Measurements from ENCODE around the gene LRRC71. TPM values are rescaled to one million over a fixed set of nuclear protein-coding genes. Genes with fewer than 3 reads are reported as not detected.

The LRRC71 gene
- total RNA-seq, 1 donor, result 0.36 TPM

GRCh38 chr1:156894001-156894400 is 26.4 kb upstream of the LRRC71 start:
- Histone ChIP-seq H3K4me1 (ENCODE audit: insufficient read depth, low read length) (peaks cover 60% of the 10 kb centered on the region), H3K4me2 (ENCODE audit: insufficient read depth, low read length) (peak overlapping the region; percentile 90), H2AFZ (ENCODE audit: low read length) (peak overlapping the region; percentile 49), H3K36me3 (ENCODE audit: insufficient read depth, low read length) (no peaks in the 10 kb centered on the region), H3K27ac (ENCODE audit: low read depth, low read length) (peak overlapping the region; percentile 100), H3K79me2 (ENCODE audit: insufficient read depth, low read length) (peaks cover 33% of the 10 kb centered on the region), H3K27me3 (ENCODE audit: insufficient read depth, low read length) (no peaks in the 10 kb centered on the region), H3K4me3 (ENCODE audit: insufficient read depth, low read length) (peak overlapping the region; percentile 75), H3K9me3 (ENCODE audit: low read depth, low read length) (no peaks in the 10 kb centered on the region), H4K20me1 (ENCODE audit: insufficient read depth, low read length) (peaks cover 3% of the 10 kb centered on the region)
- DNase-seq (ENCODE audit: insufficient read length, low spot score, missing footprints), result no peak
- TF ChIP-seq, protein P1, sequence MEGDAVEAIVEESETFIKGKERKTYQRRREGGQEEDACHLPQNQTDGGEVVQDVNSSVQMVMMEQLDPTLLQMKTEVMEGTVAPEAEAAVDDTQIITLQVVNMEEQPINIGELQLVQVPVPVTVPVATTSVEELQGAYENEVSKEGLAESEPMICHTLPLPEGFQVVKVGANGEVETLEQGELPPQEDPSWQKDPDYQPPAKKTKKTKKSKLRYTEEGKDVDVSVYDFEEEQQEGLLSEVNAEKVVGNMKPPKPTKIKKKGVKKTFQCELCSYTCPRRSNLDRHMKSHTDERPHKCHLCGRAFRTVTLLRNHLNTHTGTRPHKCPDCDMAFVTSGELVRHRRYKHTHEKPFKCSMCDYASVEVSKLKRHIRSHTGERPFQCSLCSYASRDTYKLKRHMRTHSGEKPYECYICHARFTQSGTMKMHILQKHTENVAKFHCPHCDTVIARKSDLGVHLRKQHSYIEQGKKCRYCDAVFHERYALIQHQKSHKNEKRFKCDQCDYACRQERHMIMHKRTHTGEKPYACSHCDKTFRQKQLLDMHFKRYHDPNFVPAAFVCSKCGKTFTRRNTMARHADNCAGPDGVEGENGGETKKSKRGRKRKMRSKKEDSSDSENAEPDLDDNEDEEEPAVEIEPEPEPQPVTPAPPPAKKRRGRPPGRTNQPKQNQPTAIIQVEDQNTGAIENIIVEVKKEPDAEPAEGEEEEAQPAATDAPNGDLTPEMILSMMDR (IDR thresholded peaks at IDR 0.05; ENCODE audit: extremely low read depth, low read depth, low read length), result no peak

DNA sequence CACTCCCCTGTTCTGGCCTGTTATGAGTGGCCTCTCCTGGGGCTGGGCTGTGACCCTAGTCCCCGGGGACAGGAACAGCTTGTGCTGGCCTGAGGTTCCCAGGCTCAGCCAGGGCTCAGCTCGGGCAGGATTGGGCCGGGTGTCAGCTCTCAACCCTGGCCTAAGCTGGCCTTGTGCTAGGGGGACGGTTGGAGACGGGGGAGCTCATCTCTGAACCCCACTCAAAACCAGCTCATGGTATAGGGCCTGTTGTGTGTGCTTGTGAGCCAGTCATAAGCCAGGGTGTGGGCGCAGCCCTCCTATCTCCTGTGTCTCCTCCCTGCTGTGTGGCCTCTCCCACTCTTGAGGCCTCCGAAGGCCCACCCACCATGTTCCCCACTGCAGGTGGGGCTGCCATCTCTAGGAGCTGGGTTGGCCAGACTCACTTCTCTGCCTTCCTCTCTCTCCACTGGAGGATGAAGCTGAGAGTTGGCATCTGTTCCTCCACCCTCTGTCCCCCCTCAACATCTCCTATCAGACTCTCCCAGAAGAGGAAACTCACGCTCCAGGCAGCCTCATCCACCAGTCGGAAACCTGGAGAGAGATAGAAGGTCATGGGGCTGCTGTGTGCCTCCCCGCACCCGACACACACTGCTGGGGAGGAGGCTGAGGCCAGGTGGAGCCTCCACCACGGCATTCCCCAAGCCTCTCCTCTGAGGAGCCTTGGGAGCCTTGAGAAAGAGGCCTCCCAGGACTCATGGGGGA is 25.5 kb upstream of the LRRC71 start:
- DNase-seq (ENCODE audit: insufficient read length, low spot score, missing footprints), result no peak
- peak overlapping the region; percentile 100 for H3K27ac ChIP-seq (ENCODE audit: low read depth, low read length)
- peaks cover 42% of the 10 kb centered on the region for H3K79me2 ChIP-seq (ENCODE audit: insufficient read depth, low read length)
- peak overlapping the region; percentile 60 for H2AFZ ChIP-seq (ENCODE audit: low read length)
- H3K4me2 ChIP-seq (ENCODE audit: insufficient read depth, low read length), result peak overlapping the region; percentile 90
- H3K27me3 ChIP-seq (ENCODE audit: insufficient read depth, low read length), result no peaks in the 10 kb centered on the region
- H4K20me1 ChIP-seq (ENCODE audit: insufficient read depth, low read length), result peaks cover 3% of the 10 kb centered on the region
- TF ChIP-seq, protein P1 (IDR thresholded peaks at IDR 0.05; ENCODE audit: extremely low read depth, low read depth, low read length), result no peak
- peaks cover 68% of the 10 kb centered on the region for H3K4me1 ChIP-seq (ENCODE audit: insufficient read depth, low read length)
- H3K36me3 ChIP-seq (ENCODE audit: insufficient read depth, low read length), result no peaks in the 10 kb centered on the region
- no peaks in the 10 kb centered on the region for H3K9me3 ChIP-seq (ENCODE audit: low read depth, low read length)
- H3K4me3 ChIP-seq (ENCODE audit: insufficient read depth, low read length), result peak overlapping the region; percentile 75

GRCh38 chr1:156895455-156895812 is 25.0 kb upstream of the LRRC71 start:
- Histone ChIP-seq H3K4me1 (ENCODE audit: insufficient read depth, low read length) (peaks cover 74% of the 10 kb centered on the region), H3K4me2 (ENCODE audit: insufficient read depth, low read length) (peak overlapping the region; percentile 90), H3K4me3 (ENCODE audit: insufficient read depth, low read length) (peak overlapping the region; percentile 75)

DNA sequence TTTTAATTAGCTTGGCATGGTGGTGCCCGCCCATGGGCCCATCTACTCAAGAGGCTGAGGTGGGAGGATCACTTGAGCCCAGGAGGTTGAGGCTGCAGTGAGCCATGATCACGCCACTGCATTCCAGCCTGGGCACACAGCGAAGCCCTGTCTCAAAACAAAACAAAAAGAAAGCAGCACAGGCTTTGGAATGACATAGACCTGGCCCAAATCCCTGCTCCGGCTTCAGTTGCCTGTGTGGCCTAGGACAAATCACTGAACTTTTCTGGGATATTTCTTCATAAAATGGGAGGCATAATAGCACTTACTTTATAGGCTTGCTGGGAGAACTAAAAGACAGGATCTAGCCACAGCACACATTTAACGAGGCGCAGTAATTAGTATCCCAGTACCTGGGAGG is 24.5 kb upstream of the LRRC71 start:
- Histone ChIP-seq H3K36me3 (ENCODE audit: insufficient read depth, low read length) (no peaks in the 10 kb centered on the region), H3K27ac (ENCODE audit: low read depth, low read length) (peak overlapping the region; percentile 100), H3K79me2 (ENCODE audit: insufficient read depth, low read length) (peaks cover 52% of the 10 kb centered on the region), H4K20me1 (ENCODE audit: insufficient read depth, low read length) (peaks cover 7% of the 10 kb centered on the region), H3K27me3 (ENCODE audit: insufficient read depth, low read length) (no peaks in the 10 kb centered on the region), H3K9me3 (ENCODE audit: low read depth, low read length) (no peaks in the 10 kb centered on the region), H2AFZ (ENCODE audit: low read length) (no peak overlapping the region), H3K4me3 (ENCODE audit: insufficient read depth, low read length) (peak overlapping the region; percentile 61), H3K4me2 (ENCODE audit: insufficient read depth, low read length) (peak overlapping the region; percentile 90), H3K4me1 (ENCODE audit: insufficient read depth, low read length) (peaks cover 79% of the 10 kb centered on the region)
- no peak for DNase-seq (ENCODE audit: insufficient read length, low spot score, missing footprints)
- TF ChIP-seq, protein P1 (IDR thresholded peaks at IDR 0.05; ENCODE audit: extremely low read depth, low read depth, low read length), result no peak

More at GRCh38 chr1:156895455-156895812, 25.0 kb upstream of the LRRC71 start:
- Histone ChIP-seq H4K20me1 (ENCODE audit: insufficient read depth, low read length) (peaks cover 4% of the 10 kb centered on the region), H3K79me2 (ENCODE audit: insufficient read depth, low read length) (peaks cover 47% of the 10 kb centered on the region), H2AFZ (ENCODE audit: low read length) (peak overlapping the region; percentile 60), H3K9me3 (ENCODE audit: low read depth, low read length) (no peaks in the 10 kb centered on the region), H3K27me3 (ENCODE audit: insufficient read depth, low read length) (no peaks in the 10 kb centered on the region), H3K27ac (ENCODE audit: low read depth, low read length) (peak overlapping the region; percentile 100), H3K36me3 (ENCODE audit: insufficient read depth, low read length) (no peaks in the 10 kb centered on the region)
- no peak for DNase-seq (ENCODE audit: insufficient read length, low spot score, missing footprints)
- TF ChIP-seq, protein P1 (IDR thresholded peaks at IDR 0.05; ENCODE audit: extremely low read depth, low read depth, low read length), result no peak

Measured in osteoblast (primary cell).